Measurements from ENCODE around the gene KRT81.

DNA sequence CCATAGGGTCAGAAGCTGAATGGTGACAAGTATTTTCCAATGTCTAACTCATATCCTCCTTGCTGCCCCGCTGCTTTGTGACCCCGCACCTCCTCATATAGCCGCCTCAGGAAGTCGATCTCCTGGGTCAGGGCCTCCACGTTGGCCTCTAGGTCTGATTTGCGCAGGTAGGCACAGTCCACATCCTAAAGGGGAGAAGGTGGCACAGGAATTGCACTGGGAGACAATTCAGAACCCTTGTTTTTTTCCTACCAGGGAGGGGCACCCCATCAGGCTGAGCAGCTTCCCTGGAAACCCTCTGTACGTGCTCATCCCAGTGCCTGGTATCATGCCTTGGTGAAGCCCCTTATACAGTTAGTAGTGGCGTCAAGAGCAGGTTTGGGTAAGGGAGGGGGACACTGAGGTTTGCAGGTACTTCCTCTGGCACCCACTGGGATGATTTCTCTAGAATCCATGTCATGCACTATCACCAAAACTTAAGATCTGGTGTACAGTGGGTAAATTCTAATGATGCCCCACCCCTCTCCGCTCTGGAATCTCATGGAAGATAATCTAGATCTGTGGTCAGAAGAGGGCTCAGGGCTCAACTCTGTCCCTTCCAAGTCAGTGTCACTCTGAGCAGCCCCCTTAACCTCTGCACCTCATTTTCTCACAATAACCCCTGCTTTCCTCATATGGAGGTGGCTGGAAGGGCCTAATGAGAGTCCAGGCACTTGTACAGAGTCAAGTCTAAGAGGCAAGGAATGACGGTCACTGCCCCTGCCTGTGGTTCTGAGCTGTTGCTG is 37.0 kb downstream of the KRT81 start:
- TF ChIP-seq, protein P1, sequence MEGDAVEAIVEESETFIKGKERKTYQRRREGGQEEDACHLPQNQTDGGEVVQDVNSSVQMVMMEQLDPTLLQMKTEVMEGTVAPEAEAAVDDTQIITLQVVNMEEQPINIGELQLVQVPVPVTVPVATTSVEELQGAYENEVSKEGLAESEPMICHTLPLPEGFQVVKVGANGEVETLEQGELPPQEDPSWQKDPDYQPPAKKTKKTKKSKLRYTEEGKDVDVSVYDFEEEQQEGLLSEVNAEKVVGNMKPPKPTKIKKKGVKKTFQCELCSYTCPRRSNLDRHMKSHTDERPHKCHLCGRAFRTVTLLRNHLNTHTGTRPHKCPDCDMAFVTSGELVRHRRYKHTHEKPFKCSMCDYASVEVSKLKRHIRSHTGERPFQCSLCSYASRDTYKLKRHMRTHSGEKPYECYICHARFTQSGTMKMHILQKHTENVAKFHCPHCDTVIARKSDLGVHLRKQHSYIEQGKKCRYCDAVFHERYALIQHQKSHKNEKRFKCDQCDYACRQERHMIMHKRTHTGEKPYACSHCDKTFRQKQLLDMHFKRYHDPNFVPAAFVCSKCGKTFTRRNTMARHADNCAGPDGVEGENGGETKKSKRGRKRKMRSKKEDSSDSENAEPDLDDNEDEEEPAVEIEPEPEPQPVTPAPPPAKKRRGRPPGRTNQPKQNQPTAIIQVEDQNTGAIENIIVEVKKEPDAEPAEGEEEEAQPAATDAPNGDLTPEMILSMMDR (conservative IDR thresholded peaks at IDR 0.05; ENCODE audit: low read length) = no peak
- no peak for TF ChIP-seq EZH2phosphoT487 (IDR thresholded peaks at IDR 0.05; ENCODE audit: borderline replicate concordance)
